Sigmoid colon (tissue), 7 donors: ENCODE measurements around the gene RHBDF2. TPM values are rescaled to one million over a fixed set of nuclear protein-coding genes. Genes with fewer than 3 reads are reported as not detected.

ENCODE experiments used
- DNase-seq: peaks from one replicate; pipeline ENCODE4 v3.0.0-alpha.2; 2019
- H3K27ac ChIP-seq, 4 donors: fragments of 200-600 bp; sonication (generic); one replicate each; pipeline ENCODE4 v1.5.1; 2016 to 2019; ENCODE audit warnings: mild to moderate bottlenecking in 1 of 4
- H3K27me3 ChIP-seq, 3 donors: fragments of 200-600 bp; sonication (generic); one replicate each; pipeline ENCODE4 v1.5.1; 2019; ENCODE audit warnings: mild to moderate bottlenecking in 1 of 3
- H3K36me3 ChIP-seq, 4 donors: fragments of 200-600 bp; sonication (generic); one replicate each; pipeline ENCODE4 v1.5.1; 2016 to 2019
- H3K4me1 ChIP-seq, 4 donors: fragments of 200-600 bp; sonication (generic); one replicate each; pipeline ENCODE4 v1.5.1; 2017 to 2019
- H3K4me3 ChIP-seq, 4 donors: fragments of 200-600 bp; sonication (generic); one replicate each; pipeline ENCODE4 v1.5.1; 2017 to 2019; ENCODE audit warnings: mild to moderate bottlenecking in 2 of 4, moderate library complexity in 1 of 4
- H3K9me3 ChIP-seq, 4 donors: fragments of 200-600 bp in 3 of 4; sonication (generic) in 3 of 4; one replicate each; pipeline versions ENCODE4 v1.5.1 to v1.6.1; 2013 to 2019
- EP300 ChIP-seq, 4 donors: sonication (generic); formaldehyde crosslinking; IDR thresholded peaks; one replicate each; pipeline ENCODE4 v1.6.1; 2017; ENCODE audit warnings: antibody characterized with exemption in 4 of 4
- POLR2A ChIP-seq, 2 donors: fragments of 450-650 bp; IDR thresholded peaks; one replicate each; pipeline ENCODE4 v1.6.1; 2016; ENCODE audit warnings: antibody characterized with exemption in 2 of 2, mild to moderate bottlenecking in 2 of 2, moderate library complexity in 2 of 2
- POLR2AphosphoS5 ChIP-seq, 4 donors: sonication (generic); formaldehyde crosslinking; IDR thresholded peaks; one replicate each; pipeline ENCODE4 v1.6.1; 2017; ENCODE audit warnings: antibody characterized with exemption in 4 of 4
- WGBS, 2 donors: extraction: QIAGEN DNeasy Blood & Tissue Kit; methylation state at CpG; one replicate each; pipeline ENCODE4 v1.1.7; 2013; 5-methylcytosine and 5-hydroxymethylcytosine counted together
- intact Hi-C: fragments of 100-400 bp; cut with DNase I; formaldehyde crosslinking; loops from one replicate; pipeline ENCODE4 v1.15.1; 2023
- polyA plus RNA-seq, 3 donors: library from polyadenylated mRNA; stranded (reverse); fragments of 200-250 nt; gene quantifications; one replicate each; pipeline ENCODE4 v1.2.3, GENCODE V29; 2013
- total RNA-seq, 4 donors: library from RNA; depleted of rRNA; stranded (reverse); fragments of >200 nt; gene quantifications; one replicate each; pipeline ENCODE4 v1.1.0, GENCODE V29; 2016
- TF ChIP-seq, protein P1 (sequence below), 4 experiments: fragments of 450-650 bp in 3 of 4; fragments of 200-600 bp in 1 of 4; IDR thresholded peaks; one replicate each; pipeline ENCODE4 v1.5.1; 2016 to 2019; ENCODE audit warnings: antibody characterized with exemption in 4 of 4, mild to moderate bottlenecking in 3 of 4, moderate library complexity in 2 of 4
- donor health status: healthy with polysubstance abuse.
- donor health status: Bipolar disorder and iron deficiency.
- donor health status: healthy.

The RHBDF2 gene
- total and polyA plus RNA-seq, 7 donors, result 1.2 to 35.7 (median 11.1) TPM

DNA sequence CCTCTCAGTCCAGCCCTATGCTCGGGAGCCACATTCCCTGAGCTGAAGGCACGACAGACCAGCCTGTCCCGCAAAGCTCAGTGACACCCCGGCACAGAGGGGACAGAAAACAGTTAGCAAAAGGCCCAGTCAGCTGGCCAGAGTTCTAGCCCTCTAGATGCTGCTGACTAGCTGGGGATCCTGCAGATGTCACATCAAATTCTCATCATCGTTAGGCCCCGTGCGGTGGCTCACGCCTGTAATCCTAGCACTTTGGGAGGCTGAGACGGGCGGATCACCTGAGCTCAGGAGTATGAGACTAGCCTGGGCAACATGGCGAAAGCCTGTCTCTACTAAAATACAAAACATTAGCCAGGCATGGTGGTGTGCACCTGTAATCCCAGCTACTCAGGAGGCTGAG is 65.5 kb downstream of the RHBDF2 start:
- 95 to 98% methylated on average over 11 of the region's 11 CpGs for WGBS, 2 donors

DNA sequence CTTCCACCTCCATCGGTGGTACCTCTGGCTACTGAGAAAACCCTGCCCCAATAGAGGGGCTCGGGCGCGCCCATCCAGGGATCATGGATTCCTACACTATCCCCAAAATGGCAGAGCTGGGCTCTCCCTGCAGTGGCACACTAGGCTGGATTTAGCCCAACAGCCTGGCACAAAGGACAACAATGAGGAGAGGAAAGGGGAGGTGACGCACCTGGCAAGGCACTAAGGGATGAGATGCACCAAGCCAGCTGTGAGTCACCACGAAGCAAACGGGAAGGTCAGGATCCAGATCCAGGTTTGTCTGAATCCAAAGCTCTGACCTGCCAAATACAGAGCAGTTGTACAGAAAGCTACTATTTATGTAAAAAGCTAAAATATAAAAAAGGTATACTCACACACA is 66.4 kb downstream of the RHBDF2 start:
- Histone ChIP-seq H3K4me1 (no peaks in the 10 kb centered on the region), H3K9me3 (no peaks in the 10 kb centered on the region), H3K4me3 (no peak overlapping the region), H3K27ac (no peak overlapping the region), H3K36me3 (no peaks in the 10 kb centered on the region), H3K27me3 (no peaks in the 10 kb centered on the region)
- TF ChIP-seq POLR2AphosphoS5 (IDR thresholded peaks at IDR 0.05), result no peak
- no peak for DNase-seq
- WGBS, 2 donors, result 91 to 96% methylated on average over 7 of the region's 7 CpGs
- intact Hi-C loops, result no loop called here

More for the DNA sequence above, 65.5 kb downstream of the RHBDF2 start:
- Histone ChIP-seq H3K27me3 (no peaks in the 10 kb centered on the region), H3K27ac (no peak overlapping the region), H3K4me1 (no peaks in the 10 kb centered on the region), H3K36me3 (no peaks in the 10 kb centered on the region), H3K9me3 (no peaks in the 10 kb centered on the region), H3K4me3 (no peak overlapping the region)
- TF ChIP-seq, protein P1, sequence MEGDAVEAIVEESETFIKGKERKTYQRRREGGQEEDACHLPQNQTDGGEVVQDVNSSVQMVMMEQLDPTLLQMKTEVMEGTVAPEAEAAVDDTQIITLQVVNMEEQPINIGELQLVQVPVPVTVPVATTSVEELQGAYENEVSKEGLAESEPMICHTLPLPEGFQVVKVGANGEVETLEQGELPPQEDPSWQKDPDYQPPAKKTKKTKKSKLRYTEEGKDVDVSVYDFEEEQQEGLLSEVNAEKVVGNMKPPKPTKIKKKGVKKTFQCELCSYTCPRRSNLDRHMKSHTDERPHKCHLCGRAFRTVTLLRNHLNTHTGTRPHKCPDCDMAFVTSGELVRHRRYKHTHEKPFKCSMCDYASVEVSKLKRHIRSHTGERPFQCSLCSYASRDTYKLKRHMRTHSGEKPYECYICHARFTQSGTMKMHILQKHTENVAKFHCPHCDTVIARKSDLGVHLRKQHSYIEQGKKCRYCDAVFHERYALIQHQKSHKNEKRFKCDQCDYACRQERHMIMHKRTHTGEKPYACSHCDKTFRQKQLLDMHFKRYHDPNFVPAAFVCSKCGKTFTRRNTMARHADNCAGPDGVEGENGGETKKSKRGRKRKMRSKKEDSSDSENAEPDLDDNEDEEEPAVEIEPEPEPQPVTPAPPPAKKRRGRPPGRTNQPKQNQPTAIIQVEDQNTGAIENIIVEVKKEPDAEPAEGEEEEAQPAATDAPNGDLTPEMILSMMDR (IDR thresholded peaks at IDR 0.05), result no peak
- TF ChIP-seq POLR2A (IDR thresholded peaks at IDR 0.05) (no peak), EP300 (IDR thresholded peaks at IDR 0.05) (no peak), POLR2AphosphoS5 (IDR thresholded peaks at IDR 0.05) (no peak)
- DNase-seq, result no peak
- intact Hi-C loops, result no loop called here

DNA sequence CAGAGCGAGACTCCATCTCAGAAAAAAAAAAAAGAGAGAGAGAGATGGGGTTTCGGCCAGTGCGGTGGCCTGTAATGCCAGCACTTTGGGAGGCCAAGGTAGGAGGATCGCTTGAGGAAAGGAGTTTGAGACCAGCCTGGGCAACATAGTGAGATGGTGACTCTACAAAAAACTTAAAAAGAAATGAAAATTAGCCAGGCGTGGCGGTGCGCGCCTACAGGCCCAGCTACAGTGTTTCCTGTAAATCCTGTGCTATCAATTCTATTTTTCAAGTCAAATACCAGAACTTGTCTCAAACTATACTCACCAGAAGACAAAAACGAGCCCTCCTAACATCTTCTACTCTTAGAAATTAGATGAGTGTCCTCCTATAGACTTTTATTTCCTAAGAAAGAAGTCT is 67.5 kb downstream of the RHBDF2 start:
- intact Hi-C loops, result no loop called here

DNA sequence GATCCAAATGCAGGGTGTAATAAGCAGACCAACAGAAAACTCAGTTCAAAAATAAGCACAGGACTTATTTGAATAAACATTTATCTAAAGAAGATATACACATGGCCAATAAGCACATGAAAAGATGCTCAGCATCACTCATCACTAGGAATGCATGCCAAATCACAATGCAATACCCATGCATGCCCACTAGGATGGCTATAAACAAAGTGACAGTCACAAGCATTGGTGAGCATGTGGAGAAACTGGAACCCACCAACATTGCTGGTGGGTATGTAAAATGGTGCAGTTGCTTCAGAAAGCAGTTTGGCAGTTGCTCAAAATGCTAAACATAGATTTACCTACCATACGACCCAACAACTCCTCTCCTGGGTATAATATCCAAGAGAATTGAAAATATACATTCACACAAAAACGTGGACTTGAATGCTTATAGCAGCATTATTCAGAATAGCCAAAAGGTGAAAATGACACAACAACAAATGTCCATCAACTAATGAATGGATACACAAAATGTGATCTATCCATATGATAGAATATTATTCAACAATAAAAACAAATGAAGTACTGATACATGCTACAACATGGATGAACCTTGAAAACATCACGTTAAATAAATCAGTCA is 68.4 kb downstream of the RHBDF2 start:
- no peaks in the 10 kb centered on the region for H3K36me3 ChIP-seq
- H3K27me3 ChIP-seq, result no peaks in the 10 kb centered on the region
- H3K4me3 ChIP-seq, result no peak overlapping the region
- TF ChIP-seq POLR2A (IDR thresholded peaks at IDR 0.05) (no peak), EP300 (IDR thresholded peaks at IDR 0.05) (no peak), POLR2AphosphoS5 (IDR thresholded peaks at IDR 0.05) (no peak)
- TF ChIP-seq, protein P1 (IDR thresholded peaks at IDR 0.05), result no peak
- H3K4me1 ChIP-seq, result peaks cover 0 to 8% (median 5%) of the 10 kb centered on the region in 4 donors
- intact Hi-C loops, result no loop called here
- WGBS, 2 donors, result 78 to 89% methylated on average over 3 of the region's 3 CpGs
- DNase-seq, result no peak
- no peaks in the 10 kb centered on the region for H3K9me3 ChIP-seq
- no peak overlapping the region for H3K27ac ChIP-seq

More for the DNA sequence above, 67.5 kb downstream of the RHBDF2 start:
- no peak for TF ChIP-seq EP300 (IDR thresholded peaks at IDR 0.05)
- TF ChIP-seq, protein P1 (IDR thresholded peaks at IDR 0.05), result no peak
- TF ChIP-seq POLR2AphosphoS5 (IDR thresholded peaks at IDR 0.05), result no peak
- no peak for TF ChIP-seq POLR2A (IDR thresholded peaks at IDR 0.05)
- Histone ChIP-seq H3K4me1 (no peaks in the 10 kb centered on the region), H3K27ac (no peak overlapping the region), H3K36me3 (no peaks in the 10 kb centered on the region), H3K9me3 (no peaks in the 10 kb centered on the region), H3K4me3 (no peak overlapping the region), H3K27me3 (no peaks in the 10 kb centered on the region)
- WGBS, 2 donors, result 91 to 97% methylated on average over 9 of the region's 9 CpGs
- DNase-seq, result no peak

DNA sequence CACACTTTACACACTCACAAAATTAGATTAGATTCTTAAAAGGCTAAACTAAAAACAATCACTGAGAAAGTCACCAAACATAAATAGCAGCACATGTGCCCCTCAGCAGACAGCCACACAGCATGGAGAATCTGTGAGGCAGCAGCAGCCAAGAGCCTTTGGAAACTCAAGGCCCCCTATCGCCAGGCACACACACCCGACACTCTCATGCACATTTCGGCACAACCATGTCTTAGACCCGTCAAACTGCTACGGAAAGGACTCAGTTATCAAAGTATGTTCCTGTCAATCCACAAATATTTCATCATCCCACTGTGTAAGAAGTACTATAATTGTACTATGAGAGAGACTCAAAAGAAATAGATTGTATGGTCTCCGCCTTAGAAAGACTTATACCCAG is 69.2 kb downstream of the RHBDF2 start:
- Histone ChIP-seq H3K4me3 (no peak overlapping the region), H3K27me3 (no peaks in the 10 kb centered on the region), H3K36me3 (no peaks in the 10 kb centered on the region), H3K9me3 (no peaks in the 10 kb centered on the region), H3K4me1 (peaks cover 0 to 17% (median 11%) of the 10 kb centered on the region in 4 donors), H3K27ac (no peak overlapping the region)
- TF ChIP-seq POLR2A (IDR thresholded peaks at IDR 0.05) (no peak), POLR2AphosphoS5 (IDR thresholded peaks at IDR 0.05) (no peak), EP300 (IDR thresholded peaks at IDR 0.05) (no peak)
- TF ChIP-seq, protein P1 (IDR thresholded peaks at IDR 0.05), result no peak
- WGBS, 2 donors, result 93 to 94% methylated on average over 6 of the region's 6 CpGs
- intact Hi-C loops, result no loop called here
- no peak for DNase-seq
